ENCODE measurements around the gene TMEM117. TPM values are rescaled to one million over a fixed set of nuclear protein-coding genes. Genes with fewer than 3 reads are reported as not detected.
"Not testable (repeated sequence)": the region's sequence is repeated elsewhere in the genome, so short reads cannot be mapped to it uniquely, and the experiment has no call there.

TMEM117 gene
- total RNA-seq, 1 donor from 2014 or later, result 0.43 TPM

DNA sequence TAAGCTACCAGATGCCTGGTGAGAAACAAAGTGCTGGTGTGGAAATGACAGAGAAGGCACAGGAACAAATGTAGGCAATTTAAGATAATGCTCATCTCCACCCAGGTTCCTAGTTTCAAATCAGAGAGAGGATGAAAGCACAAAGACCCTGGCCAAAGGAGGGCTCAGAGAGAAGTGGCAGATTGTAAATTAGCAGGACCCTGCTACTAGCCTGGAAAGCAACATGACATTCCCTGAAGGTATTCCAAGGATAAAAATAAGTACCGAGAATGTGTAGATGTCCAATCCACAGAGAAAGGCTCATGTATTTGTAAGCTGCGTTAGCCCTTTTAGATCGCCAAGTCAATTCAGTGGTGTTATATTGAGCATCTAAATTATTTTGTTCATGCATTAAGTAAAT lies 324.0 kb downstream of the TMEM117 start:
- no peaks in the 10 kb centered on the region for H3K9me3 ChIP-seq
- intact Hi-C loops (cut with DNase I), result no loop called here
- no peaks in the 10 kb centered on the region for H3K4me1 ChIP-seq
- H3K27ac ChIP-seq, result no peak overlapping the region
- DNase-seq (ENCODE audit: low spot score in 2 of 2), result no peak
- H3K4me3 ChIP-seq, result no peak overlapping the region
- TF ChIP-seq, protein P1, sequence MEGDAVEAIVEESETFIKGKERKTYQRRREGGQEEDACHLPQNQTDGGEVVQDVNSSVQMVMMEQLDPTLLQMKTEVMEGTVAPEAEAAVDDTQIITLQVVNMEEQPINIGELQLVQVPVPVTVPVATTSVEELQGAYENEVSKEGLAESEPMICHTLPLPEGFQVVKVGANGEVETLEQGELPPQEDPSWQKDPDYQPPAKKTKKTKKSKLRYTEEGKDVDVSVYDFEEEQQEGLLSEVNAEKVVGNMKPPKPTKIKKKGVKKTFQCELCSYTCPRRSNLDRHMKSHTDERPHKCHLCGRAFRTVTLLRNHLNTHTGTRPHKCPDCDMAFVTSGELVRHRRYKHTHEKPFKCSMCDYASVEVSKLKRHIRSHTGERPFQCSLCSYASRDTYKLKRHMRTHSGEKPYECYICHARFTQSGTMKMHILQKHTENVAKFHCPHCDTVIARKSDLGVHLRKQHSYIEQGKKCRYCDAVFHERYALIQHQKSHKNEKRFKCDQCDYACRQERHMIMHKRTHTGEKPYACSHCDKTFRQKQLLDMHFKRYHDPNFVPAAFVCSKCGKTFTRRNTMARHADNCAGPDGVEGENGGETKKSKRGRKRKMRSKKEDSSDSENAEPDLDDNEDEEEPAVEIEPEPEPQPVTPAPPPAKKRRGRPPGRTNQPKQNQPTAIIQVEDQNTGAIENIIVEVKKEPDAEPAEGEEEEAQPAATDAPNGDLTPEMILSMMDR (IDR thresholded peaks at IDR 0.05), result no peak
- H3K36me3 ChIP-seq, result no peaks in the 10 kb centered on the region
- no peaks in the 10 kb centered on the region for H3K27me3 ChIP-seq

DNA sequence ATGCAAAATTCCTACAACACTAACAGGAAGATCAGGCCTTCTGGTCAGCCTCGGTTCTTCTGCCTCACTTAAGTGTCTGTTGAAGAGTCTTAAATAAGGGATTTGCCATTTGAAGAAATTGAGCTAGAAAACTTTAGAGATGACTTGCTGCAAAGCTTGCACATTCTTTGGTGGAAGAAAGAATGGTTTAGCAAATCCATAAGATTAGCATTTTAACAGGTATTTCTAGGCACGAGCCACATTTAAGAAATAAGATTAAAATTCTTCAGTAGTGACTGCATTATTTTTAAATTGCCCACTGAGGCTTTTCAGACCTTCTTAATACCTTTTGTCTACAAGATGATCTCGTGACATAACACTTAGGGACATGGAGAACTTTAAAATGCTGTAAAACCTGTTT lies 327.1 kb downstream of the TMEM117 start:
- Histone ChIP-seq H3K27ac (no peak overlapping the region), H3K4me1 (no peaks in the 10 kb centered on the region), H3K36me3 (no peaks in the 10 kb centered on the region), H3K27me3 (no peaks in the 10 kb centered on the region), H3K9me3 (no peaks in the 10 kb centered on the region), H3K4me3 (no peak overlapping the region)
- DNase-seq (ENCODE audit: low spot score in 2 of 2), result no peak
- TF ChIP-seq, protein P1 (IDR thresholded peaks at IDR 0.05), result no peak
- intact Hi-C loops (cut with DNase I), result no loop called here

DNA sequence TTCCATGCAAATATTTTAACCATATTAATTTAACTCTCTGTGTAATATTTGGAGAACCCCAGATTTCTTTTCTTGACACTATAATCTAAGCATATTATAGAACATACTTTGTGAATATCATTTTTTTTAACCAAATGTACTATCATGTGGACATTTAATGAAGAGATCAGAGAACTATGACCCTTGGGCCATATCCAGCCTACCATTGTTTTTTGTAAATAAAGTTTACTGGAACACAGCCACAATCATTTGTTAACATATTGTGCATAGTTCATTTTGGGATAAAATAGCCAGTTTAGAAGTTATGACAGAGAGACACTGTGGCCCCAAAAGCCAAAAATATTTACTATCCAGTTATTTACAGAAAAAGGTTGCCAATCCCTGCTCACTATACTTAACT lies 338.2 kb downstream of the TMEM117 start:
- DNase-seq (ENCODE audit: low spot score in 2 of 2), result no peak
- Histone ChIP-seq H3K27ac (no peak overlapping the region), H3K9me3 (no peaks in the 10 kb centered on the region), H3K4me1 (no peaks in the 10 kb centered on the region), H3K4me3 (no peak overlapping the region), H3K27me3 (no peaks in the 10 kb centered on the region), H3K36me3 (no peaks in the 10 kb centered on the region)
- TF ChIP-seq, protein P1 (IDR thresholded peaks at IDR 0.05), result no peak
- intact Hi-C loops (cut with DNase I), result no loop called here

DNA sequence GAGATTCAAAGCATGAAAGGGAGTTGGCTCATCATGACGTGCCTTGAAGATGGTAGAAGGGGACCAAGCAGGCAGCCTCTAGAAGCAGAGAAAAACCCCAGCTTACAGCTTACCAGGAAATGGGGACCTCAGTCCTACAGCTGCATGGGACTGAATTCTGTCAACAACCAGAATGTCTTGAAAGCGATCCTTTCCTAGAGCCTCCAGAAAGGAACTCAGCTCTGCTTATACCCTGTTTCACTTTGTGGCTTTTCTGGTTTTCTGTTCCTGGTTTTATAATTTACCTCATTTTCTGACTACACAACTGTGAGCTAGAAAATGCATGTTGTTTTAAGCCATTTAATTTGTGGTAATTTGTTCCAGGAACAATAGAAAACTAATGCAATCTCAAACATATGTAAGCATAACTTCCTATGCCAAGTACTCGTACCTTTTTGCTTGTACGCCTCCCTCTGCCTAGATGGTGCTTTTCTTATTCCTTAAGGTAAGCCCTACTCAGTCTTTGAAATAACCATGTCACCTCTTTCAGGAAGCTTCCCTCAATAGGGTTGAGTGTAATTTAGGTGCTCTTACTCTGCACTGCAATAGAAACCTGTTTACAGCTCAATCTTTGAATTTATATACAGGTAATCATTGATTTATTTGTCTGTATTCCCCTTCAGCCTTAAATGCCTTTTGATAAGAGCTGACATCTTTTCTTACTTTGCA lies 348.8 kb downstream of the TMEM117 start:
- TF ChIP-seq, protein P1 (IDR thresholded peaks at IDR 0.05), result no peak
- H3K27ac ChIP-seq, result no peak overlapping the region
- intact Hi-C loops (cut with DNase I), result no loop called here
- H3K4me1 ChIP-seq, result no peaks in the 10 kb centered on the region
- no peaks in the 10 kb centered on the region for H3K36me3 ChIP-seq
- no peaks in the 10 kb centered on the region for H3K27me3 ChIP-seq
- H3K4me3 ChIP-seq, result no peak overlapping the region
- no peaks in the 10 kb centered on the region for H3K9me3 ChIP-seq
- no peak for DNase-seq (ENCODE audit: low spot score in 2 of 2)

DNA sequence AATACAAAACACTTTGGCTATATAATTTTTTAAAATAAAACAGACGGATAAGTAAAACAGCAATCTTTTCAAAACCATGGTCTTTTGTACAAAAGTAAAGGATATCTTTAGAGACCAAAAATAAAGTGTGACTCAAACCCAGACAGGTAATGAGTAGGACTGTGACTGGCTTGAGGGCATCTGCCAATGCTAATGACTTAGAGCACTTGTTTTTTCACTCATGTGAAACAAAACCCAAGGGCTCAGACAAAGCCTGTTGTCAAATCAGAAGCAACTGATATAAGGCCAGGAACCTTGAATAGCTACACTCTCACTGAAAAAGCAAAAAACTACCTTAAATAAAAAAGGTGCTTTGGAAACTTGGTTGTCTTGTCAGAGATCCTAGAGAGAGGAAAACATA lies 357.4 kb downstream of the TMEM117 start:
- TF ChIP-seq, protein P1 (IDR thresholded peaks at IDR 0.05), result no peak
- H3K27me3 ChIP-seq, result no peaks in the 10 kb centered on the region
- no peak overlapping the region for H3K4me3 ChIP-seq
- no peaks in the 10 kb centered on the region for H3K4me1 ChIP-seq
- no peak overlapping the region for H3K27ac ChIP-seq
- intact Hi-C loops (cut with DNase I), result no loop called here
- DNase-seq (ENCODE audit: low spot score in 2 of 2), result no peak
- H3K36me3 ChIP-seq, result no peaks in the 10 kb centered on the region
- no peaks in the 10 kb centered on the region for H3K9me3 ChIP-seq

DNA sequence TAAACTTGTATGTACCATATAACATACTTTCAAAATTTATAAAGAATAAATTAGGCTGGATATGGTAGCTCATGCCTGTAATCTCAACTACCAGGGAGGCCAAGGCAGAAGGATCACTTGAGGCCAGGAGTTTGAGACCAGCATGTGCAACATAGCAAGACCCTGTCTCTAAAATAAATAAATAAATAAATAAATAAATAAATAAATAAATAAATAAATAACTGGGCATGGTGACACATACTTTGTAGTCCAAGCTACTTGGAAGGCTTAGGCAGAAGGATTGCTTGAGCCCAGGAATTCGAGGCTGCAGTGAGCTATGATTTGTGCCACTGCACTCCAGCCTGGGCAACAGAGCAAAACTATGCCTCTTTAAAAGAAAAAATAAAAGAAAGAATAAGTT lies 359.8 kb downstream of the TMEM117 start:
- H3K36me3 ChIP-seq; H3K9me3 ChIP-seq; DNase-seq (ENCODE audit: low spot score in 2 of 2); H3K4me3 ChIP-seq; H3K27ac ChIP-seq; H3K4me1 ChIP-seq; H3K27me3 ChIP-seq; intact Hi-C loops (cut with DNase I): not testable (repeated sequence)

All from ascending aorta (tissue), 2 donors.